ENCODE measurements around the gene CACNA1H.

CACNA1H gene

GRCh38 chr16:1152651-1153259 is at the start of gene CACNA1H:
CACNA1H (plus strand) TSS chr16:1153106; CDS start chr16:1153738, 632 bp downstream.
- no peak for DNase-seq

- no peak for DNase-seq
Observed at GRCh38 chr16:1103636-1103980, 49.3 kb upstream of the CACNA1H start.

- no peak for DNase-seq
Observed at GRCh38 chr16:1105888-1106620, 46.9 kb upstream of the CACNA1H start.

- no peak for DNase-seq
Observed at GRCh38 chr16:1106659-1107058, 46.2 kb upstream of the CACNA1H start.

- DNase-seq = no peak
Observed at GRCh38 chr16:1107141-1107540, 45.8 kb upstream of the CACNA1H start.

GRCh38 chr16:1107731-1108130 is 45.2 kb upstream of the CACNA1H start:
- no peak for DNase-seq

- no peak for DNase-seq
Observed at GRCh38 chr16:1108299-1109252, 44.3 kb upstream of the CACNA1H start.

GRCh38 chr16:1109648-1110047 is 43.3 kb upstream of the CACNA1H start:
- DNase-seq = no peak

- no peak for DNase-seq
Observed at GRCh38 chr16:1112506-1113184, 40.3 kb upstream of the CACNA1H start.

GRCh38 chr16:1113489-1113888 is 39.4 kb upstream of the CACNA1H start:
- no peak for DNase-seq

GRCh38 chr16:1113889-1114526 is 38.9 kb upstream of the CACNA1H start:
- DNase-seq = no peak

GRCh38 chr16:1116693-1117077 is 36.2 kb upstream of the CACNA1H start:
- no peak for DNase-seq

GRCh38 chr16:1117176-1117900 is 35.6 kb upstream of the CACNA1H start:
- no peak for DNase-seq

- DNase-seq = no peak
Observed at GRCh38 chr16:1117926-1118325, 35.0 kb upstream of the CACNA1H start.

- no peak for DNase-seq
Observed at GRCh38 chr16:1119129-1119528, 33.8 kb upstream of the CACNA1H start.

GRCh38 chr16:1119766-1120576 is 32.9 kb upstream of the CACNA1H start:
- DNase-seq = no peak

- no peak for DNase-seq
Observed at GRCh38 chr16:1120577-1120941, 32.3 kb upstream of the CACNA1H start.

GRCh38 chr16:1121009-1121408 is 31.9 kb upstream of the CACNA1H start:
- no peak for DNase-seq

- no peak for DNase-seq
Observed at GRCh38 chr16:1121601-1122397, 31.1 kb upstream of the CACNA1H start.

GRCh38 chr16:1122398-1122765 is 30.5 kb upstream of the CACNA1H start:
- no peak for DNase-seq
